Mucosa of stomach (tissue), 1 donor: ENCODE data around the gene CNPY3.
A peak's percentile ranks its signal among the peaks of the same experiment; 100 is the strongest.

Experiments
- H3K27me3 ChIP-seq: one replicate; pipeline ENCODE4 v1.7.0; 2013; ENCODE audit warnings: mild to moderate bottlenecking, low read length; ENCODE audit not compliant: control insufficient read depth, insufficient read depth
- H3K36me3 ChIP-seq: one replicate; pipeline ENCODE4 v1.7.0; 2013; ENCODE audit warnings: low read length; ENCODE audit not compliant: control insufficient read depth, insufficient read depth
- H3K4me1 ChIP-seq: one replicate; pipeline ENCODE4 v1.7.0; 2013; ENCODE audit warnings: mild to moderate bottlenecking, low read length; ENCODE audit not compliant: control insufficient read depth, insufficient read depth
- H3K4me3 ChIP-seq: one replicate; pipeline ENCODE4 v1.7.0; 2013; ENCODE audit warnings: low read length
- H3K9ac ChIP-seq: one replicate; pipeline ENCODE4 v1.7.0; 2013; ENCODE audit warnings: mild to moderate bottlenecking, low read length, moderate library complexity
- H3K9me3 ChIP-seq: one replicate; pipeline ENCODE4 v1.7.0; 2013; ENCODE audit warnings: mild to moderate bottlenecking, low read length, moderate library complexity; ENCODE audit not compliant: control insufficient read depth
- donor health status: Pancreatic carcinoma.

CNPY3 gene

GRCh38 chr6:42978839-42979522 lies 49.7 kb downstream of the CNPY3 start, which contains the start of gene PEX6:
Gene PEX6, minus strand, starts transcription at chr6:42979181. Its CDS starts 31 bp downstream, at chr6:42979150.
- Histone ChIP-seq H3K4me3 (peak within 1 kb of the TSS; percentile 95), H3K27me3 (no peaks in the 10 kb centered on the region), H3K9ac (peak within 1 kb of the TSS; percentile 91), H3K4me1 (peaks cover 32% of the 10 kb centered on the region), H3K9me3 (no peaks in the 10 kb centered on the region), H3K36me3 (no peaks in the 10 kb centered on the region)

DNA sequence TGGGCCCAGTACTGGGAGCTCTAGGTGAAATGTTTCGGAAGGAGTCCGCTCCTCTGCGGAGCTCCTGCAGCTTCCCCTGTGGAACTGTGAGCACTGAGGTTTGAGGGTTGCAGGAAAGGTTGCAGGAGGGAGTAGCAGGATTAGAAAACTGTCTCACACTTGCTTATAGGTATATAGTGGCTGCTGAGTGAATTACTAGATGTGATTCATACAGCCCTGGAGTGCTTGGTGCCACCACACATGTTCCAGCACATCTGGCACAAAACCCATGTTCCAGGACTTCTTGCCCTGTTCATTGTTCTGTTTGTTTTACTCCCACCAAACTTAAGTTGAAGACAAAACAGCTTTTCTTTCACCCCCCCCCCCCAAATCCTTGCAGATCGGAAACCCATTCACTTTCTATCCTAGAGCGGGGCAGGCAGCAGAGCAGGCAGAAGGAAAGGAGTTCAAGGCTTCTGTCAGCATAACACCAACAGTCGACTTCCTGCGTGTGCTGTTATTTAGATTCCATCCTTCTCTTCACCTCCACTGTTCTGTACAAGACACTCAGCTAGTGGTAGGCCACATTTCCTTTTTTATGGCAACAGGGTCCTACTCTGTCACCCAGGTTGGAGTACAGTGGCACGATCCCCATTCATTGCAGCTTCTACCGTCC lies 50.4 kb downstream of the CNPY3 start:
- H3K27me3 ChIP-seq: no peaks in the 10 kb centered on the region
- peaks cover 32% of the 10 kb centered on the region for H3K4me1 ChIP-seq
- H3K4me3 ChIP-seq: peak overlapping the region; percentile 95
- H3K36me3 ChIP-seq: no peaks in the 10 kb centered on the region
- H3K9me3 ChIP-seq: no peaks in the 10 kb centered on the region
- H3K9ac ChIP-seq: peak overlapping the region; percentile 91

- Histone ChIP-seq H3K4me1 (peaks cover 42% of the 10 kb centered on the region), H3K9ac (no peak overlapping the region)
These were observed 52.6 kb downstream of the CNPY3 start for GRCh38 chr6:42981836-42982235.

GRCh38 chr6:42984001-42984923 lies 55.0 kb downstream of the CNPY3 start, which contains the start of gene PPP2R5D:
Gene PPP2R5D, plus strand, starts transcription at chr6:42984570. Its CDS starts 108 bp downstream, at chr6:42984678.
- Histone ChIP-seq H3K36me3 (no peaks in the 10 kb centered on the region), H3K27me3 (no peaks in the 10 kb centered on the region), H3K9ac (peak within 1 kb of the TSS; percentile 88), H3K4me1 (peaks cover 26% of the 10 kb centered on the region), H3K9me3 (no peaks in the 10 kb centered on the region), H3K4me3 (peak within 1 kb of the TSS; percentile 57)

More at GRCh38 chr6:42981836-42982235, 52.6 kb downstream of the CNPY3 start:
- Histone ChIP-seq H3K9me3 (no peaks in the 10 kb centered on the region), H3K36me3 (no peaks in the 10 kb centered on the region), H3K27me3 (no peaks in the 10 kb centered on the region), H3K4me3 (no peak overlapping the region)

- no peaks in the 10 kb centered on the region for H3K9me3 ChIP-seq
- H3K4me3 ChIP-seq: peak overlapping the region; percentile 57
- H3K4me1 ChIP-seq: peaks cover 19% of the 10 kb centered on the region
- peak overlapping the region; percentile 88 for H3K9ac ChIP-seq
- peaks cover 4% of the 10 kb centered on the region for H3K36me3 ChIP-seq
- no peaks in the 10 kb centered on the region for H3K27me3 ChIP-seq
These were observed 55.7 kb downstream of the CNPY3 start for GRCh38 chr6:42984924-42985475.

- Histone ChIP-seq H3K36me3 (peaks cover 4% of the 10 kb centered on the region), H3K4me1 (peaks cover 17% of the 10 kb centered on the region), H3K4me3 (no peak overlapping the region), H3K27me3 (no peaks in the 10 kb centered on the region), H3K9ac (no peak overlapping the region), H3K9me3 (no peaks in the 10 kb centered on the region)
These were observed 58.5 kb downstream of the CNPY3 start for GRCh38 chr6:42987533-42988451.

DNA sequence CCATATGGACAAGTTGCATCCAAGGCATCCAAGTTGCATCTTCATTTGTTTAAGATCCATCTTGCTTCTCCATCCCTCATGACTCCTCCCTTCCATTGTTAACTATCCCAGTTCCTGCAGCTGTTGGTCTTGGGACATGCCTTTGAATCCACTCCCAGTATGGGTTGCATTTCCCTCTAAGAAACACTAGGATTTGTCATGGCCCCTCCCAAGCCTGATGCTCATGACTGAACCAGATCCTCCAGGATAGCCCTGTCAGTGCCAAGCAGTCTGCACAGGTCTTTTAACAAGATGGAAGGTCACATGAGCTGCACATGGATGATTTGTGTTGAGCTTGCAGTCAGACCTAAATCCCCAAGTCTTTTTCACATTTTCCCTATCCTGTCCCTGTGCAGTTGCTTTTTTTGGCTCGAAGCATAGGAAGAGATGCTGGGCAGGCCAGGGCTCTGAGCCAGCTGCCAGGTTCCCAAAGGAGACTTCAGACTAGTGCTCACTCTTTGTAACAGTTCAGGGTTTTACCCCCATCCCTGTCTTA lies 59.3 kb downstream of the CNPY3 start:
- Histone ChIP-seq H3K36me3 (peaks cover 4% of the 10 kb centered on the region), H3K4me1 (peaks cover 15% of the 10 kb centered on the region), H3K9me3 (no peaks in the 10 kb centered on the region), H3K27me3 (no peaks in the 10 kb centered on the region), H3K4me3 (no peak overlapping the region), H3K9ac (no peak overlapping the region)
